NT2/D1 (cell line): ENCODE measurements around the gene HYDIN.
"Not testable (repeated sequence)": the region's sequence is repeated elsewhere in the genome, so short reads cannot be mapped to it uniquely, and the experiment has no call there.

ENCODE experiments used
- SUZ12 ChIP-seq: IDR thresholded peaks from 2 replicates; pipeline ENCODE4 v1.6.1; 2011; ENCODE audit not compliant: insufficient read length, insufficient read depth; ENCODE audit errors: extremely low read depth
- YY1 ChIP-seq: IDR thresholded peaks from 2 replicates; pipeline ENCODE4 v1.6.1; 2011; ENCODE audit not compliant: insufficient read length, insufficient read depth

DNA sequence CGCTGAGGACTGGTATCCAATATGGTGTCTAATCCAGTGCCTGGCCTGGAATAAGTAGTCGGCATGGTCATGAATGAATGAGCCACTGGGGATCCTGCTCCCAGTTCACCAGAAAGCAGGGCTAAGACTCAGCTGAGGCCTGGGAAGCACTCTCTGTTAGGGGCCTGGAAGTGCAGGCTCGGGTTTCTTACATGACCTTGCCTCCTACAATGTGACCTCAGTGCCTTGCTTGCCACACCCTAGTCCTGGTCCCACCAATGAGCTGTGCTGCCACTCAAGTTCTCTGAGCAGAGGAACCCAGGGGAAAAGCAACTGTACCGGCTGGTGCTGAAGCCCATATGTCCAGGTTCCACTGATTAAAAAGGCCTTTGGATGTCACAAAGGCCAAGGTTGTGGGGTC, 238.0 kb downstream of the HYDIN start:
- not testable (repeated sequence) for TF ChIP-seq SUZ12, YY1
